ENCODE data around the gene FNDC3B. TPM values are rescaled to one million over a fixed set of nuclear protein-coding genes. Genes with fewer than 3 reads are reported as not detected.
A peak's percentile ranks its signal among the peaks of the same experiment; 100 is the strongest.
"Not testable (repeated sequence)": the region's sequence is repeated elsewhere in the genome, so short reads cannot be mapped to it uniquely, and the experiment has no call there.

FNDC3B gene
- total RNA-seq, 2 experiments from 2014 or later: 14.4 to 17.8 TPM

DNA sequence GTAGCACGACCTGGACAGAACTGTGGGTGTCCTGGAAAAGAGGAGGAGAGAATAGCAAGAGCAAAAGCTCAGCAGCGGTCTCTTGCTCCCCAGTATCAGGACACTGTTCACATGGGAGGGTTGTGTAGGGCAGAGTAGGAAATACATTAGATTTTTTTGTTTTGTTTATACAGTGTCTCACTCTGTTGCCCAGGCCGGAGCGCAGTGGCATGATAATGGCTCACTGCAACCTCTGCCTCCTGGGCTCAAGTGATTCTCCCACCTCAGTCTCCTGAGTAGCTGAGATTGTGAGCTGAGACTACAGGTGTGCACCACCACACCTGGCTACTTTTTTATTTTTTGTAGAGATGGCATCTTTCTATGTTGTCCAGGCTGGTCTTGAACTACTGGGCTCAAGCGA, 53.3 kb downstream of the FNDC3B start:
- Mint-ChIP-seq H3K27me3 (no peaks in the 10 kb centered on the region), H3K9me3 (no peaks in the 10 kb centered on the region), H3K36me3 (no peaks in the 10 kb centered on the region), H3K4me1 (ENCODE audit: low read depth) (peaks cover 53% of the 10 kb centered on the region), H3K27ac (no peak overlapping the region), H3K4me3 (no peak overlapping the region)
- POLR2A ChIA-PET: no interaction called here
- DNase-seq: no peak
- intact Hi-C loops (cut with micrococcal nuclease): no loop called here
- CTCF ChIA-PET: interaction anchor here (0.9 to 1.2 kb wide), 3 partner anchors 10 to 240 kb away, joined by 3 to 4 read pairs (median 3); no protein-coding TSS in a partner anchor

DNA sequence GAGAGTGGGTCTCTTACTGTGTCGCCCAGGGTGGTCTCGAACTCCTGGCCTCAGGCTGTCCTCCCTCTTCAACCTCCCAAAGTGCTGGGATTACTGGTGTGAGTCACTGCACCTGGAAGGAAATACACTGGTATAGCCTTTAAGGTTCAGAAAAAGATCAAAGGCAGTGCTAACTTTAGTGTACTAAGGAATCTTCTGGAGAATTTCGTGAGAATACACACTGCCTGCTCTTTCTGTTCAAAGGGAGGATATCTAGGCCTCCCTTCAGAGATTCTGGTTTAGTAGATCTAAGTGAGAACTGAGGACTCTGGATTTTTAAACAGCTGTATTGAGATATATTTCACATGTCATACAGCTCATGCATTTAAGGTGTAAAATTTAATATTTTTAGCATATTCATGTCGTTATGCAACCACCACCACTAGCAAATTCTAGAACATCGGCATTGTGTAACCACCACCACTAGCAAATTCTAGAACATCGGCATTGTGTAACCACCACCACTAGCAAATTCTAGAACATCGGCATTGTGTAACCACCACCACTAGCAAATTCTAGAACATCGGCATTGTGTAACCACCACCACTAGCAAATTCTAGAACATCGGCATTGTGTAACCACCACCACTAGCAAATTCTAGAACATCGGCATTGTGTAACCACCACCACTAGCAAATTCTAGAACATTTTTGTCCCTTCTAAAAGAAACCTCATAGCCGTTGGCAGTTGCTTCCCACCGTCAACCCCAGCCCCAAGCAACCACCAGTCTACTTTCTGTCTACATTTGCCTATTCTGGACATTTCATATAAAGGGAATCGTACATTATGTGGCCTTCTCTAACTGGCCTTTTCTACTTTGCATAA, 54.4 kb downstream of the FNDC3B start:
- H3K4me3 Mint-ChIP-seq, H3K36me3 Mint-ChIP-seq, H3K27me3 Mint-ChIP-seq, CTCF ChIA-PET, POLR2A ChIA-PET, H3K9me3 Mint-ChIP-seq, H3K27ac Mint-ChIP-seq, DNase-seq: not testable (repeated sequence)
- H3K4me1 Mint-ChIP-seq (ENCODE audit: low read depth): peaks cover 47% of the 10 kb centered on the region
- intact Hi-C loops (cut with micrococcal nuclease): loop anchor here (2.0 kb wide), 1 partner anchor 45 kb away; no protein-coding TSS in a partner anchor

DNA sequence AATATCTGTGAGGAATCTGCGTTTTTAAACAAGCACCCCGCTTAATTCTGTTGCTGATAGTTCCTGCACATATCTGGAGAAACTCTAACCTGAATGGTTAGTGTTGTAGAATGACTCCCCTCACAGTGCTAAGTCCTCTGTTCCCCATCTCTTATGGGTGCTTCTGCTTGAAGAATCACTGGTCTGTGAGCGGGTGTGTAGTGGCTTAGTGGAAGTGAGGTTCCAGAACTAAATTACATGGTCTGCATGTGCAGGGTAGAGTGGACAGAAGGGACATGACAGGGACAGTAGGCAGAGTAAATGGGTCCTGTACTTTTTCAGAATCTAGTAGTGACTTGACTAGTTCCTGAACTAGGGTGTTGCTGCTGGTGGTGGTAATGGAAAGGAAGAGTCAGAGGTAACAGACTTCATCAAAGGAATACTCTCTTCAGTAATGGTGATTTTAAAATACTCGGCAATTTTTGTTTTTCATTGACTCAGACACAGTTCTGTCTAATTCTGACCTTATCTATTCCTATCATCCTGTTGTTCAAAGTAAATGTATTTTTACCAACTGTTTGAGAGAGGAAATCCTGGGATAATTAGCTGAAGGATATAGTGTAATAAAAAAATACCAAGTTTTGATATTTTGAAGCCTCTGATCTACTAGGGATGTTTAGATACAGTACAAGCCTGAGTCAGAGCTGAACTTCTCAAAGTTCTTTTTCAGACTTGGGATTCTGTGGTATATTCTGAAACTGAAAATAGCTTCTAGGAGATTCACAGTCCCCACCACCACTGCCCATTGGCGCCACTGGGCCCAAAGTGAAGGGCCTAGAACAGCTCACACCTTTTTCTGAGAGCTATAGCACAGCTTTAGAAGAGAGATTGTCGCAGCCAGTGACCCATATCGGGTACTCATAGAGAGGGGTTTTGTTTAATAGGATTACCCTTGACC, 55.5 kb downstream of the FNDC3B start:
- Mint-ChIP-seq H3K9me3 (no peaks in the 10 kb centered on the region), H3K4me1 (ENCODE audit: low read depth) (peaks cover 49% of the 10 kb centered on the region), H3K27me3 (no peaks in the 10 kb centered on the region), H3K27ac (peak overlapping the region; percentile 13), H3K36me3 (no peaks in the 10 kb centered on the region), H3K4me3 (no peak overlapping the region)
- CTCF ChIA-PET: interaction anchor here (1.8 kb wide), 1 partner anchor 13 kb away, joined by 14 read pairs; no protein-coding TSS in a partner anchor
- intact Hi-C loops (cut with micrococcal nuclease): loop anchor here (1.0 to 2.0 kb wide), 2 partner anchors 12 to 44 kb away; no protein-coding TSS in a partner anchor
- POLR2A ChIA-PET: no interaction called here
- peak; percentile 55 for DNase-seq

DNA sequence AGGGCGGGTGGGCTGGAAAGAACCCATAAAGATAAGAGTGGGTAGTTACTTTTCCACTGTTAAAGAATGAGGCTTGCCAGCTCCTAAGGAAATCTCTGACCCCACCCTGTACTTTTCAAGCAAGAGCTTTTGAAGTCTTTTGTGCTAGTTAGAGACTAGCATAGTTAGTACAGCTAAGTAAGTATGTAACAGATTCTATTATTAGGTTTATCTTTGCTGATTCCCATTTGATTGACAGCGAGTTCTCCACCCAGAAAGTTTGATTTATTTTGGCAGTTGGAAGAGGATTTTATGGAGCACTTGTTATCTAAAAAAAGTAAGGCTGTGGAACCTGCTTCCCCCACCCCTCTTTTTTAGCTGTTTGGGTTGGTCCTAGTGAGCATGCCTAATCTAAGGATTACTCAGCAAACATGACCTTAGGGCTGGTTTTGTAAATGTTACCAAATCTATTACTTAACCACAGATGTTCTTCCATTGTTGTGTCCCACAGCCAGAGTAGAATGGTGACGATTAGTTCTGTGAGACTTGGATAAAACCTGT, 57.6 kb downstream of the FNDC3B start:
- POLR2A ChIA-PET: no interaction called here

DNA sequence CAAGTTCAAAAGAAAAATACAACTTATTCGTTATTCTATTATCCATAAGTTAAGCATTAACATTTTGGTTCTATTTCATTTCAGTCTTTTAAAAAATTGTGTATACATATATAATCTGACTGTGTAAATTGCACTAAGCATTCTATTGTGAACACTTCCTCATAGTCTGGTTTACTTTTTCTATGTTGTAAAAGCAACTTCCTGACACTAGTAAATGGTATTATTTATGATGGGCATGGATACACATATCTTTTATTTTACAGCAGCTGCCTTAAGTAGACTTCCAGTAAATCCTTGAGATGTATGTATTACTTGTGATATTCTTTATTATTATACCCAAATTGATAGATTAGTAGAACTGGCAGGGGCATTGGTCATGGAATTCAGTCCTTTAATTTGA, 58.2 kb downstream of the FNDC3B start:
- Mint-ChIP-seq H3K4me3 (no peak overlapping the region), H3K27me3 (no peaks in the 10 kb centered on the region), H3K4me1 (ENCODE audit: low read depth) (peaks cover 41% of the 10 kb centered on the region), H3K36me3 (no peaks in the 10 kb centered on the region), H3K9me3 (no peaks in the 10 kb centered on the region), H3K27ac (no peak overlapping the region)
- ChIA-PET CTCF (no interaction called here), POLR2A (no interaction called here)
- DNase-seq: no peak
- intact Hi-C loops (cut with micrococcal nuclease): no loop called here

More for the DNA sequence above, 57.6 kb downstream of the FNDC3B start:
- peaks cover 41% of the 10 kb centered on the region for H3K4me1 Mint-ChIP-seq (ENCODE audit: low read depth)
- H3K27me3 Mint-ChIP-seq: no peaks in the 10 kb centered on the region
- DNase-seq: no peak
- no peak overlapping the region for H3K27ac Mint-ChIP-seq
- intact Hi-C loops (cut with micrococcal nuclease): no loop called here
- H3K36me3 Mint-ChIP-seq: no peaks in the 10 kb centered on the region
- H3K9me3 Mint-ChIP-seq: no peaks in the 10 kb centered on the region
- no peak overlapping the region for H3K4me3 Mint-ChIP-seq
- CTCF ChIA-PET: interaction anchor here (1.1 kb wide), 1 partner anchor 61 kb away, joined by 3 read pairs; no protein-coding TSS in a partner anchor

DNA sequence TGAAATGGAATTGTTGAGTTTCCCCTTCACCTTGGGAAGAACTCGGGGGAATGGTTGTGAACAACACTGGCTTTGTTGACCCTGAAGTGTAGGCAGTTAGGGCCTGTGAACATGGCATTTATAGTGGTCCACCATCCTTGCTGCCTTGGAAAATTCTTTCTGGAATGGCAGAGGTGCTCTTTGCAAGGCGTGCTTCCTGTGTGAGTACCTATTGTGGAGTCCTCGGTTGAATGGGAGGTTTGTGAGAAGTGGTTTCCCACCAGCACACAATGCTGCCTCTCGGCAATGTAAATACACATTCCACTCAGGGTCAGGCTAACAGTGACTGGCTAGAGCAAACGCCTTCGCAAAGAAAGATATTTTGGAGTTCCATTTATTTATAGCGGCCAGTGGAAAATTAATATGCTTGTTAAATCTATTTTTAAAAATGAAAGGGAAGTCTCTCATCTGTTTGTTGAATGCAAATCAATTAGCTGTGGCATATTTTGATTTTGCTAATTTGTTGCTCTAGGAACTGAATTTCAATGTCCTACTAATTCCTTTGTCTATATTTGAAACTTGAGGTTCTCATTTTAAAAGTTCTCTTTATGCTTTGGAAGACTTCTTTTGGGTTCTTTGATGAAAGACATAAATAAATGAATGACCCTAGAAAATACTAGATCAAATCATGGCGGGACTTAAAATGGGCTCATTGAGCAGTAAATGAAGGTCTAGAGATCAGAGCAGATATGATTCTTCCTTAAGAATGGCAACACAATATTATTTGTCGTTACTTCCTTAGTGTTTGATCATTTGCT, 59.5 kb downstream of the FNDC3B start:
- intact Hi-C loops (cut with micrococcal nuclease): no loop called here
- Mint-ChIP-seq H3K9me3 (no peaks in the 10 kb centered on the region), H3K4me3 (no peak overlapping the region), H3K36me3 (no peaks in the 10 kb centered on the region), H3K27me3 (no peaks in the 10 kb centered on the region), H3K27ac (no peak overlapping the region), H3K4me1 (ENCODE audit: low read depth) (peaks cover 52% of the 10 kb centered on the region)
- ChIA-PET CTCF (no interaction called here), POLR2A (no interaction called here)
- DNase-seq: no peak

DNA sequence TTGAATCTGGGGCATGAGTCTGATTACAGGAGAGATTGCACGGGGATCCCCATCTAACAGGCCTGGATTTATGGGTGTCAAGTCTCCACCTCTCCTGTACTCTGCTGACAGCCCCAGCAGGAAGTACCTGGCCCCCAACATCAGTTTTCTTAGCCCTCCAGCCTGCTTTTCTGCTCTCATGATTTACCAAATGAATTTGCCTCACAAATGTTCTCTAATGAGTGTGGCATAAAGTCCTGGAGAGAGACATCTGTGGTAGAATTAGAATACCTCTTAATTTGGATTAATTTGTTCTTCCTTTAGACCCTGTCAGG, 60.1 kb downstream of the FNDC3B start:
- intact Hi-C loops (cut with micrococcal nuclease): no loop called here
- Mint-ChIP-seq H3K27ac (no peak overlapping the region), H3K36me3 (no peaks in the 10 kb centered on the region), H3K4me1 (ENCODE audit: low read depth) (peaks cover 52% of the 10 kb centered on the region), H3K27me3 (no peaks in the 10 kb centered on the region), H3K4me3 (no peak overlapping the region), H3K9me3 (no peaks in the 10 kb centered on the region)
- CTCF ChIA-PET: no interaction called here
- no peak for DNase-seq
- POLR2A ChIA-PET: no interaction called here

DNA sequence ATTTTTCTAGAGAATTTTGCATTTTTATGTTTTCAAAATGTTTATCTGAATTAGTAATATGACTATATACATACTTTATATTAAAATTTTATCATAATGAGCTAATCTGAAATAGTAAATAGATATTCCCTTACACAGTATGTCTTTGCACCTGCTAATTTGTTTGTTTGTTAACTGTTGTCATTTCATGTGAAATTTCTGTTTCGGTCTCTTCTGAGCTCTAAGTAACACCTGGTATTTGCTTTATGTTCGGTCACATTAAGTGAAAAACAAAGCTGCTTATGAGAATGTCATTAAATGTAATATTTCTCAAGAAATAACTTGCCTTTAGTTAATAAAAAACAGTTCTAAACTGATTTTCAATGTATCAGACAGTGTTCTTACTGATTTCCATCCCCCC, 61.1 kb downstream of the FNDC3B start:
- H3K9me3 Mint-ChIP-seq: no peaks in the 10 kb centered on the region
- no peak overlapping the region for H3K4me3 Mint-ChIP-seq
- H3K27ac Mint-ChIP-seq: no peak overlapping the region
- CTCF ChIA-PET: interaction anchor here (1.0 kb wide), 1 partner anchor 9 kb away, joined by 3 read pairs; no protein-coding TSS in a partner anchor
- no peaks in the 10 kb centered on the region for H3K27me3 Mint-ChIP-seq
- no peaks in the 10 kb centered on the region for H3K36me3 Mint-ChIP-seq
- H3K4me1 Mint-ChIP-seq (ENCODE audit: low read depth): peaks cover 51% of the 10 kb centered on the region
- no peak for DNase-seq
- intact Hi-C loops (cut with micrococcal nuclease): no loop called here
- POLR2A ChIA-PET: no interaction called here

DNA sequence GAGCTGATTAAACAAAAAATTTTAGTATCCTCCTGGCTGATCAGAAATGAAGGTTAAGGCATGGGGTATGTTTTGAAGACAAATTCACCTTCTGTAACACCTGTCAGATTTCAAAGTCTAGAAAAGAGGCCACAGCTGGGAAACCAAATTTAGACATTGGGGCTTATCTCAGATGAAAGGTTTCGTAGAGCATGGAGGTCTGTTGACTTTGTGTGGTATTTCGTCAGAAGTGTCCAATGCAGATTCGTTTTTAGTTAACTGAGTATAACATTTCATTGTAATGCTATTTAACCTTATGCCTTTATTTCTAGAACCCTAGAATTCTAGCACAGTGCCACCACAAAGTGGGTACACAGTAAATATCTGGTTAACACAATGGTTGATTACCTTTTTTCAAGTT, 61.7 kb downstream of the FNDC3B start:
- no peak overlapping the region for H3K4me3 Mint-ChIP-seq
- H3K36me3 Mint-ChIP-seq: no peaks in the 10 kb centered on the region
- CTCF ChIA-PET: interaction anchor here (1.0 kb wide), 1 partner anchor 9 kb away, joined by 3 read pairs; no protein-coding TSS in a partner anchor
- H3K27me3 Mint-ChIP-seq: no peaks in the 10 kb centered on the region
- no peak overlapping the region for H3K27ac Mint-ChIP-seq
- POLR2A ChIA-PET: no interaction called here
- intact Hi-C loops (cut with micrococcal nuclease): no loop called here
- H3K9me3 Mint-ChIP-seq: no peaks in the 10 kb centered on the region
- no peak for DNase-seq
- peaks cover 51% of the 10 kb centered on the region for H3K4me1 Mint-ChIP-seq (ENCODE audit: low read depth)

DNA sequence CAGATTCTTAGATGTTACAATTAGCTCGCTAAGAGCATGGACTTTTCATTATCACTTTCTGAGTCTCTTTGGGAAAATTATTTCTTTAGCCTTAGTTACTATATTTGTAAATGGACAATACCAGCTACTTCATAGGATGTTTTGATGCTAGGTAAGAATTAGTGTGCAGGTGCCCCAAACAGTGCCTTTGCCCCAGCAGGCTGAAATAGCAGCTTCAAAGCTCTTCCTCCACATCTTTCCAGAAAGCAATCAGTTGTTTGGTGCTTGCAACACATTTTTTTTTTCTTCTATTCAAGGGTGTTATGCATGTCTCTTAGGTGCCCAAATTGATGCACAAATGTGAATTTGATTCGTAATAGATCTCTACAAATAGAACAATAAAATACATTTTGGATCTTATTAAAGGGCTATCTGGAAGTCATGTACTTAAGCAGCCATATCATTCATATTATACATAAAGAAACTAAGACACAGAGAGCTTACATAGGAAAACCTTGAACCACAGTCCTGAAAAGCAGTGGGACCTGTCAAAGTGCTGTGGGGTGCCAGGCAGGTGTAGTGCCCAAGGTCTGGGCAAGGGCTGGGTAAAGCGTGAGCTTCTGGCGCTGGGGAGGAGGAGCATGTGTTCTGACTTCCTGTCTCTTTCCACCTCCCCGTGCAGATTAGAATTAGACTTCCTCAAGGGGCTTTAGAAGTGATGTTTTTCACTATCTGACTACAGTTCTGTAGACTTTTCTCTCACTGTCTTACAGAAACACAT, 62.9 kb downstream of the FNDC3B start:
- peaks cover 59% of the 10 kb centered on the region for H3K4me1 Mint-ChIP-seq (ENCODE audit: low read depth)
- peak overlapping the region; percentile 33 for H3K4me3 Mint-ChIP-seq
- no peaks in the 10 kb centered on the region for H3K27me3 Mint-ChIP-seq
- H3K27ac Mint-ChIP-seq: peak overlapping the region; percentile 62
- intact Hi-C loops (cut with micrococcal nuclease): no loop called here
- ChIA-PET CTCF (interaction anchor here (0.9 to 1.5 kb wide), 3 partner anchors 10 to 230 kb away, joined by 3 read pairs; no protein-coding TSS in a partner anchor), POLR2A (interaction anchor here (1.2 kb wide), 1 partner anchor 36 kb away, joined by 3 read pairs; no protein-coding TSS in a partner anchor)
- no peaks in the 10 kb centered on the region for H3K36me3 Mint-ChIP-seq
- no peaks in the 10 kb centered on the region for H3K9me3 Mint-ChIP-seq
- peak; percentile 50 for DNase-seq

DNA sequence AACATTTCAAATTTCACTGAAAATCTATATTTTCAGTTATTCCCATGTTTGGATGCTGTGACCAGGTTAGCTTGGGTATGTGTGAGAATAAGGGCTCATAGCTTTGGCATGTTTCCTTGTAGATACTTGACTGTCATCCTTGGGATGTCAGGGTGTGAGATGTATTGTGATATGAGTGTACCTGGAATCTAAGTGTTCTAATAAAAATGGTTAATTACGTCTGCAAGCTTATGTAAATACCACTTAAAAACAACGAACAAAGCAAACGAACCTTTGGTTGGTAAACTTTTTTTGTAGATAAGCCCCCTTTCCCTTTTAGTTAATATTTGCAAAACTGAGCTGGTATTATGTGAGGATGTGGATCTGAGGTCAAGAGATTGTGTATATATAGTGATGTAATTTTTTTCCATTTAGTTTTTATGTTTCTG, 63.5 kb downstream of the FNDC3B start:
- intact Hi-C loops (cut with micrococcal nuclease): no loop called here
- no peaks in the 10 kb centered on the region for H3K36me3 Mint-ChIP-seq
- ChIA-PET CTCF (interaction anchor here (0.9 to 1.5 kb wide), 2 partner anchors 11 to 229 kb away, joined by 3 read pairs; no protein-coding TSS in a partner anchor), POLR2A (interaction anchor here (1.2 kb wide), 1 partner anchor 36 kb away, joined by 3 read pairs; no protein-coding TSS in a partner anchor)
- peak overlapping the region; percentile 33 for H3K4me3 Mint-ChIP-seq
- H3K9me3 Mint-ChIP-seq: no peaks in the 10 kb centered on the region
- no peaks in the 10 kb centered on the region for H3K27me3 Mint-ChIP-seq
- peaks cover 65% of the 10 kb centered on the region for H3K4me1 Mint-ChIP-seq (ENCODE audit: low read depth)
- DNase-seq: no peak
- peak overlapping the region; percentile 62 for H3K27ac Mint-ChIP-seq

All from activated CD4-positive, alpha-beta memory T cell treated with anti-CD3 and anti-CD28 coated beads for 36 hours (primary cell).